Uterus (tissue), 4 donors: ENCODE measurements around the gene PPFIBP2. TPM values are rescaled to one million over a fixed set of nuclear protein-coding genes. Genes with fewer than 3 reads are reported as not detected.

Experiments used
- DNase-seq, 2 donors: peaks; one replicate each; pipeline ENCODE4 v3.0.0-alpha.2; 2019 to 2020
- H3K27ac ChIP-seq, 2 donors: fragments of 200-600 bp; sonication (generic); 1 replicate in 1 of 2; 2 replicates in 1 of 2; pipeline ENCODE4 v1.5.1; 2016 to 2018
- H3K27me3 ChIP-seq, 2 donors: fragments of 200-600 bp; sonication (generic); one replicate each; pipeline ENCODE4 v1.5.1; 2018 to 2019; ENCODE audit warnings: control low read depth in 1 of 2
- H3K36me3 ChIP-seq, 2 donors: fragments of 200-600 bp; sonication (generic); one replicate each; pipeline ENCODE4 v1.5.1; 2019; ENCODE audit warnings: control low read depth in 1 of 2
- H3K4me1 ChIP-seq, 2 donors: fragments of 200-600 bp; sonication (generic); one replicate each; pipeline ENCODE4 v1.5.1; 2018 to 2019; ENCODE audit warnings: control low read depth in 1 of 2
- H3K4me3 ChIP-seq, 2 donors: fragments of 200-600 bp; sonication (generic); 1 replicate in 1 of 2; 2 replicates in 1 of 2; pipeline ENCODE4 v1.5.1; 2018 to 2019; ENCODE audit warnings: mild to moderate bottlenecking in 1 of 2
- H3K9me3 ChIP-seq, 2 donors: fragments of 200-600 bp; sonication (generic); one replicate each; pipeline ENCODE4 v1.5.1; 2019; ENCODE audit warnings: control low read depth in 1 of 2
- POLR2A ChIP-seq, 2 donors: fragments of 450-650 bp; IDR thresholded peaks; one replicate each; pipeline ENCODE4 v1.6.1; 2016; ENCODE audit warnings: antibody characterized with exemption in 2 of 2, mild to moderate bottlenecking in 1 of 2, moderate library complexity in 1 of 2
- intact Hi-C: fragments of 100-400 bp; cut with DNase I; formaldehyde crosslinking; loops from one replicate; pipeline ENCODE4 v1.15.1; 2023; ENCODE audit warnings: low total_unique reads
- total RNA-seq, 4 donors: library from RNA; depleted of rRNA in 3 of 4; stranded (reverse); fragments of >200 nt in 3 of 4; gene quantifications; one replicate each; pipeline versions ENCODE4 v1.1.0 to v1.2.4, GENCODE V29; 2014 to 2023
- TF ChIP-seq, protein P1 (sequence below), 4 experiments: fragments of 200-600 bp in 2 of 4; fragments of 450-650 bp in 2 of 4; sonication (generic) in 2 of 4; IDR thresholded peaks; one replicate each; pipeline ENCODE4 v1.5.1; 2016 to 2019; ENCODE audit warnings: antibody characterized with exemption in 4 of 4, mild to moderate bottlenecking in 2 of 4, moderate library complexity in 1 of 4
- donor health status: DM: yes; HTN: yes; CAD: no.

PPFIBP2 gene
- total RNA-seq, 4 donors from 2014 or later: 2.1 to 36.2 (median 15.2) TPM

GRCh38 chr11:7651140-7651551, 137.3 kb downstream of the PPFIBP2 start:
- intact Hi-C loops: no loop called here
- Histone ChIP-seq H3K4me1 (no peaks in the 10 kb centered on the region), H3K27me3 (no peaks in the 10 kb centered on the region), H3K9me3 (no peaks in the 10 kb centered on the region), H3K27ac (no peak overlapping the region), H3K36me3 (no peaks in the 10 kb centered on the region), H3K4me3 (no peak overlapping the region)
- no peak for TF ChIP-seq POLR2A (IDR thresholded peaks at IDR 0.05)
- TF ChIP-seq, protein P1, sequence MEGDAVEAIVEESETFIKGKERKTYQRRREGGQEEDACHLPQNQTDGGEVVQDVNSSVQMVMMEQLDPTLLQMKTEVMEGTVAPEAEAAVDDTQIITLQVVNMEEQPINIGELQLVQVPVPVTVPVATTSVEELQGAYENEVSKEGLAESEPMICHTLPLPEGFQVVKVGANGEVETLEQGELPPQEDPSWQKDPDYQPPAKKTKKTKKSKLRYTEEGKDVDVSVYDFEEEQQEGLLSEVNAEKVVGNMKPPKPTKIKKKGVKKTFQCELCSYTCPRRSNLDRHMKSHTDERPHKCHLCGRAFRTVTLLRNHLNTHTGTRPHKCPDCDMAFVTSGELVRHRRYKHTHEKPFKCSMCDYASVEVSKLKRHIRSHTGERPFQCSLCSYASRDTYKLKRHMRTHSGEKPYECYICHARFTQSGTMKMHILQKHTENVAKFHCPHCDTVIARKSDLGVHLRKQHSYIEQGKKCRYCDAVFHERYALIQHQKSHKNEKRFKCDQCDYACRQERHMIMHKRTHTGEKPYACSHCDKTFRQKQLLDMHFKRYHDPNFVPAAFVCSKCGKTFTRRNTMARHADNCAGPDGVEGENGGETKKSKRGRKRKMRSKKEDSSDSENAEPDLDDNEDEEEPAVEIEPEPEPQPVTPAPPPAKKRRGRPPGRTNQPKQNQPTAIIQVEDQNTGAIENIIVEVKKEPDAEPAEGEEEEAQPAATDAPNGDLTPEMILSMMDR (IDR thresholded peaks at IDR 0.05): no peak
- DNase-seq: no peak

DNA sequence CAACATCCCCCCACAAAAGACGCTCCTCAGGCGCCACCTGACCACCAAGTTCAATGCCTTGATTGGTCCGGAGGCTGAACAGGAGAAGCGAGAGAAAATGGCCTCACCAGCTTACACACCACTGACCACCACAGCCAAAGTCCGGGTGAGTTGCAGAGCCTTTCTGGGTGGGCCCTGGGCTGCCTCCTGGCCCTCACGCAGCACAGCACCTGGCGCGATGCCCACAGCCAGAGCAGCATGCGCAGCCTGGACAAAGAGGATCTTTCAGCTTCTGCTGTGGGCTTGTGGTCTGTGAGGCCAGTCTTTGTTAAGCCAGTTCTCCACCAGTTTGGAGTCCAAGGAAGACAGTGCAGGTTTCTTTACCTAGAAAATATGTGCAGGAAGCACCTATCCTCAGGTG, 137.9 kb downstream of the PPFIBP2 start:
- Histone ChIP-seq H3K9me3 (no peaks in the 10 kb centered on the region), H3K27me3 (no peaks in the 10 kb centered on the region), H3K36me3 (no peaks in the 10 kb centered on the region), H3K4me3 (no peak overlapping the region), H3K4me1 (no peaks in the 10 kb centered on the region), H3K27ac (no peak overlapping the region)
- no peak for DNase-seq
- intact Hi-C loops: no loop called here
- TF ChIP-seq, protein P1 (IDR thresholded peaks at IDR 0.05): no peak
- no peak for TF ChIP-seq POLR2A (IDR thresholded peaks at IDR 0.05)

- Histone ChIP-seq H3K36me3 (no peaks in the 10 kb centered on the region), H3K27ac (no peak overlapping the region), H3K27me3 (no peaks in the 10 kb centered on the region), H3K4me3 (no peak overlapping the region), H3K9me3 (no peaks in the 10 kb centered on the region), H3K4me1 (no peaks in the 10 kb centered on the region)
- no peak for TF ChIP-seq POLR2A (IDR thresholded peaks at IDR 0.05)
- TF ChIP-seq, protein P1 (IDR thresholded peaks at IDR 0.05): no peak
- DNase-seq: no peak
- intact Hi-C loops: no loop called here
These were observed 140.5 kb downstream of the PPFIBP2 start for GRCh38 chr11:7654195-7654705.

DNA sequence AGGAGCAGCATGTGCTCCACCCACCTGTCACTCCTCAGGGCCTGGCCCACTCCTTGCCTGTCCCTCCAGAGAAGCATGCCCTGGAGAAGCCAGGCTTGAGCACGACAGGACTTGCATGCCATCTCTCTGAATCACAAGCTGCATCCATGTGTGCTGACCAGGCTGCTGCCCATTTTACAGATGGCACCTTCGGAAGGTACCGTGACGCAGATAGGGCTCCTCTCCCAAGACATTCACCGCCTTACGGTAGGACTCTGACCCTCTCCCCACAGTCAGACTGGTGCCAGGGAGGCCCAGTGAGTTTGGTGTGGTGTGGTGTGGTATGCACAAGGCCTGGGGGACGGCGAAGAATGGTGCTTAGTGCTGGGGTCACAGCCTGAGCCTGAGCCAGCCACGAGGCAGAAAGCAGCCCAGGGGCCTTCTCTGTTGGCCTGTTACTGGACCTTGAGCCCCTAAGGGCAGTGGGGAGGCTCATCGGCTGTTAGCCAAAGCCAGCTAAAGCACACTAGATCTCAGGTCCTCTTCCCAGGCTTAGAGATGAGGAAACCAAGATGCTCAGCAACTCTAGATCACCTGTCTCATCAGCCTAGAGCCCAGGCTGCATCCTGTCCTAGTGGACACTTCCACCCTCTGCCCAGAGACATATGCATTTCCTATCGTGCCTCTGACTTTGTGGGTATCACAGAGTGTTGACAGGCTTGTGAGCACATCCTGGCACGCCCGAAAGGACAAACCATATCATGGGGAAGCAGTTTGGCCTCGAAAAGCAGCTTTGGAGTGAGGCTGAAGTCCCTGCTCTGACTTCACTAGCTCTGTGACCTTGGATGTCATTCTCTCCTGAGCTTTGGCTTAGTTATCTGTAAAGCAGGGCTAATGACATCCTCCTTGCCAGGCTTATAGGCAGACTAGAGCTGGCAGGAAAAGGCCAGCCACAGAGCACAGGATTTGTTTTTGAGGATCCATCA, 141.7 kb downstream of the PPFIBP2 start:
- intact Hi-C loops: no loop called here
- Histone ChIP-seq H3K9me3 (no peaks in the 10 kb centered on the region), H3K4me1 (no peaks in the 10 kb centered on the region), H3K27ac (no peak overlapping the region), H3K36me3 (no peaks in the 10 kb centered on the region), H3K4me3 (no peak overlapping the region), H3K27me3 (no peaks in the 10 kb centered on the region)
- no peak for DNase-seq
- TF ChIP-seq, protein P1 (IDR thresholded peaks at IDR 0.05): no peak
- no peak for TF ChIP-seq POLR2A (IDR thresholded peaks at IDR 0.05)

DNA sequence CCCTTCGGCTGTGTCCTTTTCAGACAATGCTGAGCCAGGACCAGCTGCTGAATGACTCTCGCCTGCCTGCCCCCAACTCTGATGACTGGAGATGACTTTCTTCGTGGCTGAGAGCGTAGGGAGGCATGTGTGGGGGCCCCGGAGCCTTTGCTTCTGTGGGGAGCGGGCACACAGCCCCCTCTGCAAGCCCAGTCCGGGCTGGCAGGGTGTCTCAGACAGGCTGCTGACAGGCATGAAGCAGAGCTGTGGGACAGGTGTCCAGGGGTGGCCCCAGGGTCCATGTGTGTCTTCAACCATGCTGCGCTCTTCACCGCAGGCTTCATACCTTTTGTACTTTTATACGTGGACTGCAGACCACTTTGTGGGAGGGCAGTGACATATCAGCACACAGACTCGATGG, 142.9 kb downstream of the PPFIBP2 start:
- DNase-seq: no peak
- intact Hi-C loops: no loop called here
- Histone ChIP-seq H3K4me3 (no peak overlapping the region), H3K27ac (no peak overlapping the region), H3K9me3 (no peaks in the 10 kb centered on the region), H3K27me3 (no peaks in the 10 kb centered on the region), H3K36me3 (no peaks in the 10 kb centered on the region), H3K4me1 (no peaks in the 10 kb centered on the region)
- TF ChIP-seq POLR2A (IDR thresholded peaks at IDR 0.05): no peak
- TF ChIP-seq, protein P1 (IDR thresholded peaks at IDR 0.05): no peak
